ENCODE measurements around the gene GJE1.
"Not testable (repeated sequence)": the region's sequence is repeated elsewhere in the genome, so short reads cannot be mapped to it uniquely, and the experiment has no call there.

The GJE1 gene

GRCh38 chr6:142132625-142133024, at the start of gene GJE1:
Gene GJE1, plus strand, starts transcription at chr6:142132925. Its CDS starts 234 bp downstream, at chr6:142133159.
- no peak for DNase-seq

- no peak for DNase-seq
Observed at GRCh38 chr6:142087950-142088857, 44.5 kb upstream of the GJE1 start.

GRCh38 chr6:142088858-142089216, 43.9 kb upstream of the GJE1 start:
- peak; percentile 50 for DNase-seq

- DNase-seq, result not testable (repeated sequence)
Observed at GRCh38 chr6:142104820-142105219, 27.9 kb upstream of the GJE1 start.

- not testable (repeated sequence) for DNase-seq
Observed at GRCh38 chr6:142110820-142111219, 21.9 kb upstream of the GJE1 start.

GRCh38 chr6:142112451-142113061, 20.2 kb upstream of the GJE1 start:
- peak; percentile 72 for DNase-seq

GRCh38 chr6:142117366-142117765, 15.4 kb upstream of the GJE1 start:
- no peak for DNase-seq

- DNase-seq, result no peak
Observed at GRCh38 chr6:142118328-142118727, 14.4 kb upstream of the GJE1 start.

GRCh38 chr6:142118925-142119324, 13.8 kb upstream of the GJE1 start:
- DNase-seq, result peak; percentile 6

GRCh38 chr6:142121342-142121741, 11.4 kb upstream of the GJE1 start:
- no peak for DNase-seq

GRCh38 chr6:142130814-142131213, 1.9 kb upstream of the GJE1 start:
- DNase-seq, result no peak

GRCh38 chr6:142138876-142139275, 6.2 kb downstream of the GJE1 start:
- DNase-seq, result no peak

- not testable (repeated sequence) for DNase-seq
Observed at GRCh38 chr6:142141531-142141930, 8.8 kb downstream of the GJE1 start.

- peak; percentile 99 for DNase-seq
Observed at GRCh38 chr6:142146828-142147662, 14.3 kb downstream of the GJE1 start, which contains the start of the genes NMBR and VTA1. Gene NMBR, minus strand, starts transcription at chr6:142147122. Its CDS starts 58,464 bp downstream, at chr6:142088658. Gene VTA1, plus strand, starts transcription at chr6:142147263. Its CDS starts 25 bp downstream, at chr6:142147288.

GRCh38 chr6:142152746-142153145, 20.0 kb downstream of the GJE1 start:
- peak; percentile 85 for DNase-seq

GRCh38 chr6:142153196-142153595, 20.5 kb downstream of the GJE1 start:
- DNase-seq, result no peak

- DNase-seq, result no peak
Observed at GRCh38 chr6:142154336-142154735, 21.6 kb downstream of the GJE1 start.

- no peak for DNase-seq
Observed at GRCh38 chr6:142155091-142155490, 22.4 kb downstream of the GJE1 start.

- peak; percentile 37 for DNase-seq
Observed at GRCh38 chr6:142155895-142156757, 23.4 kb downstream of the GJE1 start.

- not testable (repeated sequence) for DNase-seq
Observed at GRCh38 chr6:142156758-142157068, 24.0 kb downstream of the GJE1 start.

GRCh38 chr6:142162780-142163179, 30.1 kb downstream of the GJE1 start:
- no peak for DNase-seq

- DNase-seq, result no peak
Observed at GRCh38 chr6:142165227-142165626, 32.5 kb downstream of the GJE1 start.

Data from EL (cell line).